H1 (cell line): ENCODE results near the gene HES4. TPM values are rescaled to one million over a fixed set of nuclear protein-coding genes. Genes with fewer than 3 reads are reported as not detected.

Experiments used
- CTCF ChIA-PET: fragments of 300-600 bp; sonication (Branson Sonifier 250); formaldehyde crosslinking; loops from one replicate; lab custom pipeline; 2021; ENCODE audit not compliant: partially characterized antibody; lab: Charles Lee
- POLR2A ChIA-PET: fragments of 300-600 bp; sonication (Branson Sonifier 250); formaldehyde crosslinking; loops from one replicate; lab custom pipeline; 2021; ENCODE audit warnings: inconsistent platforms; ENCODE audit not compliant: partially characterized antibody; lab: Charles Lee
- DNase-seq, 2 experiments: peaks; one replicate each; pipeline versions ENCODE4 v3.0.0 to v3.0.0-alpha.2; 2010 to 2022; ENCODE audit warnings: low spot score in 2 of 2, low read depth in 1 of 2, mixed read lengths in 1 of 2
- FAIRE-seq: peaks from 2 replicates; lab custom pipeline; 2011; peaks lifted over from hg19 to GRCh38; lab: Jason Lieb, UNC
- H2AFZ ChIP-seq: 2 replicates; pipeline ENCODE4 v1.8.1; 2012; ENCODE audit warnings: low read length, inconsistent platforms
- H2AK5ac ChIP-seq: 2 replicates; pipeline ENCODE4 v1.6.1; 2013; ENCODE audit warnings: low read depth, low read length
- H2BK120ac ChIP-seq: replicated peaks from 2 replicates; pipeline ENCODE3; 2013; ENCODE audit warnings: low read depth, low read length, inconsistent platforms
- H2BK12ac ChIP-seq: 2 replicates; pipeline ENCODE4 v1.6.1; 2013; ENCODE audit warnings: low read depth, low read length
- H2BK15ac ChIP-seq: 2 replicates; pipeline ENCODE4 v1.6.1; 2013; ENCODE audit warnings: low read length
- H2BK20ac ChIP-seq: 2 replicates; pipeline ENCODE4 v1.6.1; 2013; ENCODE audit warnings: low read length
- H2BK5ac ChIP-seq: 2 replicates; pipeline ENCODE4 v1.6.1; 2013; ENCODE audit warnings: low read depth, low read length
- H3K14ac ChIP-seq: 2 replicates; pipeline ENCODE4 v1.6.1; 2013; ENCODE audit warnings: inconsistent platforms; ENCODE audit not compliant: insufficient read length
- H3K18ac ChIP-seq: 2 replicates; pipeline ENCODE4 v1.6.1; 2013; ENCODE audit warnings: low read length; ENCODE audit errors: extremely low read depth
- H3K23ac ChIP-seq: 2 replicates; pipeline ENCODE4 v1.6.1; 2013; ENCODE audit warnings: inconsistent platforms; ENCODE audit not compliant: insufficient read length
- H3K23me2 ChIP-seq: 2 replicates; pipeline ENCODE4 v1.6.1; 2013; ENCODE audit warnings: low read depth, low read length
- H3K27ac ChIP-seq: 2 replicates; pipeline ENCODE4 v1.6.1; 2011; ENCODE audit warnings: low read depth, low read length, inconsistent platforms
- H3K27me3 ChIP-seq, 4 experiments: replicated peaks in 1 of 4; 1 replicate in 1 of 4; 2 replicates in 3 of 4; pipeline versions ENCODE4 v1.6.1 to v1.8.1; 2011 to 2013; ENCODE audit warnings: low read length in 3 of 4, mild to moderate bottlenecking in 3 of 4, inconsistent platforms in 2 of 4, mixed read lengths in 2 of 4, moderate library complexity in 1 of 4; ENCODE audit not compliant: control insufficient read depth in 3 of 4, insufficient read depth in 3 of 4; ENCODE audit errors: extremely low read depth in 1 of 4
- H3K36me3 ChIP-seq, 4 experiments: 2 replicates each; pipeline versions ENCODE4 v1.6.1 to v1.8.1; 2011 to 2013; ENCODE audit warnings: mild to moderate bottlenecking in 4 of 4, low read length in 3 of 4, moderate library complexity in 2 of 4, control low read depth in 1 of 4, inconsistent platforms in 1 of 4; ENCODE audit not compliant: insufficient read depth in 4 of 4, control insufficient read depth in 2 of 4
- H3K4ac ChIP-seq: replicated peaks from 2 replicates; pipeline ENCODE3; 2013; ENCODE audit warnings: low read length, low read depth, mixed read lengths, inconsistent platforms; ENCODE audit not compliant: insufficient read length
- H3K4me1 ChIP-seq, 4 experiments: replicated peaks in 1 of 4; 1 replicate in 1 of 4; 2 replicates in 3 of 4; pipeline versions ENCODE4 v1.6.1 to v1.8.1; 2011 to 2013; ENCODE audit warnings: low read length in 3 of 4, inconsistent platforms in 2 of 4, mixed read lengths in 1 of 4; ENCODE audit not compliant: insufficient read depth in 4 of 4, control insufficient read depth in 3 of 4
- H3K4me2 ChIP-seq, 2 experiments: 2 replicates each; pipeline versions ENCODE4 v1.6.1 to v1.8.1; 2011 to 2013; ENCODE audit warnings: low read depth in 2 of 2, low read length in 2 of 2, control low read depth in 1 of 2, inconsistent platforms in 1 of 2, mild to moderate bottlenecking in 1 of 2; ENCODE audit not compliant: insufficient read depth in 1 of 2
- H3K4me3 ChIP-seq, 4 experiments: fragments of 200-600, 300-600 bp in 1 of 4; sonication (generic), shearing (Covaris generic), sonication (Bioruptor Twin) in 1 of 4; 2 replicates each; pipeline versions ENCODE4 v1.5.1 to v1.8.1; 2011 to 2016; ENCODE audit warnings: low read length in 4 of 4, low read depth in 3 of 4, control low read depth in 2 of 4, inconsistent platforms in 2 of 4, mild to moderate bottlenecking in 2 of 4, mixed read lengths in 1 of 4, moderate library complexity in 1 of 4; ENCODE audit not compliant: insufficient read depth in 2 of 4; ENCODE audit errors: extremely low read depth in 1 of 4
- H3K56ac ChIP-seq: replicated peaks from 2 replicates; pipeline ENCODE3; 2013; ENCODE audit warnings: low read depth, mild to moderate bottlenecking, mixed read lengths, low read length, inconsistent platforms; ENCODE audit not compliant: insufficient read length
- H3K79me1 ChIP-seq: 2 replicates; pipeline ENCODE4 v1.6.1; 2013; ENCODE audit warnings: low read depth, low read length, control low read depth
- H3K79me2 ChIP-seq, 2 experiments: 2 replicates each; pipeline versions ENCODE4 v1.6.1 to v1.8.1; 2012 to 2013; ENCODE audit warnings: low read length in 2 of 2, mild to moderate bottlenecking in 2 of 2, inconsistent platforms in 1 of 2; ENCODE audit not compliant: insufficient read depth in 2 of 2, control insufficient read depth in 1 of 2
- H3K9ac ChIP-seq, 4 experiments: replicated peaks in 1 of 4; 1 replicate in 1 of 4; 2 replicates in 3 of 4; pipeline versions ENCODE4 v1.6.1 to v1.8.1; 2011 to 2013; ENCODE audit warnings: low read depth in 3 of 4, low read length in 3 of 4, control low read depth in 2 of 4, mild to moderate bottlenecking in 2 of 4, moderate library complexity in 2 of 4, inconsistent platforms in 1 of 4; ENCODE audit errors: extremely low read depth in 1 of 4
- H3K9me3 ChIP-seq, 2 experiments: 2 replicates each; pipeline versions ENCODE4 v1.6.1 to v1.8.1; 2012 to 2013; ENCODE audit warnings: mild to moderate bottlenecking in 2 of 2, moderate library complexity in 2 of 2, control low read depth in 1 of 2, inconsistent platforms in 1 of 2, low read depth in 1 of 2, low read length in 1 of 2, mixed read lengths in 1 of 2; ENCODE audit not compliant: insufficient read depth in 2 of 2
- H4K20me1 ChIP-seq, 2 experiments: replicated peaks in 1 of 2; 2 replicates each; pipeline versions ENCODE3 to v1.8.1; 2011 to 2013; ENCODE audit warnings: inconsistent platforms in 2 of 2, low read length in 2 of 2, mild to moderate bottlenecking in 1 of 2; ENCODE audit not compliant: insufficient read depth in 2 of 2, control insufficient read depth in 1 of 2
- H4K5ac ChIP-seq: 2 replicates; pipeline ENCODE4 v1.6.1; 2013; ENCODE audit warnings: low read length, low read depth, mixed read lengths, inconsistent platforms; ENCODE audit not compliant: insufficient read length
- H4K8ac ChIP-seq: 2 replicates; pipeline ENCODE4 v1.8.0; 2013; ENCODE audit warnings: mild to moderate bottlenecking, moderate library complexity, low read length, inconsistent platforms; ENCODE audit not compliant: insufficient read depth; ENCODE audit errors: extremely low read depth
- H4K91ac ChIP-seq: replicated peaks from 2 replicates; pipeline ENCODE3; 2013; ENCODE audit warnings: low read length, mixed read lengths, inconsistent platforms; ENCODE audit not compliant: insufficient read length
- BCL11A ChIP-seq, 2 experiments: IDR thresholded peaks; one replicate each; pipeline ENCODE4 v1.6.1; 2011; ENCODE audit warnings: low read depth in 2 of 2, low read length in 2 of 2, mild to moderate bottlenecking in 2 of 2
- CTBP2 ChIP-seq: IDR thresholded peaks from 2 replicates; pipeline ENCODE4 v1.7.0; 2011; ENCODE audit warnings: borderline replicate concordance, mild to moderate bottlenecking, moderate library complexity, mixed read lengths, low read length; ENCODE audit not compliant: insufficient read depth, insufficient read length
- FOSL1 ChIP-seq: IDR thresholded peaks from 2 replicates; pipeline ENCODE4 v1.6.1; 2011; ENCODE audit warnings: mild to moderate bottlenecking, low read depth, low read length, moderate library complexity; ENCODE audit not compliant: insufficient read depth
- GTF2F1 ChIP-seq: IDR thresholded peaks from 2 replicates; pipeline ENCODE4 v1.6.1; 2012; ENCODE audit warnings: low read depth, low read length, improper control_type of control experiment, borderline replicate concordance
- HDAC2 ChIP-seq, 2 experiments: fragments of 300-600 bp in 1 of 2; sonication (generic) in 1 of 2; IDR thresholded peaks; 2 replicates each; pipeline ENCODE4 v1.6.1; 2011 to 2012; ENCODE audit warnings: low read depth in 2 of 2, low read length in 2 of 2, mild to moderate bottlenecking in 2 of 2, moderate library complexity in 2 of 2, borderline replicate concordance in 1 of 2, inconsistent platforms in 1 of 2
- KDM5A ChIP-seq: fragments of 200-600 bp; IDR thresholded peaks from 2 replicates; pipeline ENCODE4 v1.7.1; 2012; ENCODE audit warnings: mild to moderate bottlenecking, low read length, inconsistent platforms, mixed read lengths
- NRF1 ChIP-seq: IDR thresholded peaks from 2 replicates; pipeline ENCODE4 v1.6.1; 2011; ENCODE audit warnings: mild to moderate bottlenecking, low read depth, low read length, improper control_type of control experiment
- SRF ChIP-seq: IDR thresholded peaks from 2 replicates; pipeline ENCODE4 v1.6.1; 2011; ENCODE audit warnings: mild to moderate bottlenecking, low read depth, low read length, moderate library complexity
- WGBS, 2 experiments: shearing (Covaris generic) in 1 of 2; methylation state at CpG; one replicate each; pipeline versions ENCODE4 v1.1.6 to v1.1.7; 2013 to 2015; ENCODE audit warnings: low lambda C conversion rate in 2 of 2, mixed read lengths in 2 of 2, inconsistent platforms in 1 of 2, low coverage in 1 of 2, missing lambda C conversion rate in 1 of 2; ENCODE audit not compliant: insufficient replicate concordance in 2 of 2, insufficient coverage in 1 of 2, insufficient read length in 1 of 2; ENCODE audit errors: extremely low coverage in 1 of 2, missing lambda C conversion rate in 1 of 2; 5-methylcytosine and 5-hydroxymethylcytosine counted together
- polyA plus RNA-seq, 7 experiments: library from polyadenylated mRNA; depleted of rRNA in 3 of 7; stranded (reverse) in 5 of 7; unstranded in 2 of 7; fragments of >200 nt in 5 of 7; fragments of 200-250 nt in 2 of 7; gene quantifications; 1 replicate in 5 of 7; 2 replicates in 1 of 7; 4 replicates in 1 of 7; pipeline versions ENCODE4 v1.2.1 to v1.2.3, GENCODE V29; 2011 to 2013; ENCODE audit warnings: missing spikeins in 2 of 7, mixed read lengths in 2 of 7
- total RNA-seq: library from RNA; stranded (reverse); fragmentation: NEBNext Ultra II Directional; extraction: Animal tissue kit (Norgen Biotek cat#: 25700); gene quantifications from 2 replicates; pipeline ENCODE4 v1.2.1, GENCODE V29; 2021
- TF ChIP-seq, protein P1 (sequence below): IDR thresholded peaks from 2 replicates; pipeline ENCODE4 v1.6.1; 2012; ENCODE audit warnings: low read length, inconsistent platforms

The HES4 gene
- total and polyA plus RNA-seq, 2 of the 8 experiments (the other 6 are each of a cell fraction or from before 2014, with no cell fraction given), result 2.8 to 3.5 TPM

DNA sequence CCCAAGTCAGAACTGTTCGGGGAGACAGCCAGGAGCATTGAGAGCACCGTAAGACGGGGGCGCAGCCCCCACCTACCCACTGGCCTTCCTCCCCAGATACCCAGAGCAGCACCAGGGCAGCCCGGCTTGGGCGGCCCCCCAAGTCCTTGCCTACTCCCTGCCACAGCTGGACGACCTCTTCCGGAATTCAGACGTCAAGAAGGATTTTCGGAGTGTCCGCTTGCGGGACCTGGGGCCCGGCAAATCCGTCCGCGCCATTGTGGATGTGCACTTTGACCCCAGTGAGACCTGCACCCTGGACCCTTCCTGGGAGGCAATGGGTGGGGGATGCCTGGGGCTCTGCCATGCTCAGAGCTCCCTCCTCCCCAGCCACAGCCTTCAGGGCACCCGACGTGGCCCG is 47.5 kb upstream of the HES4 start:
- no peak overlapping the region for H4K91ac ChIP-seq
- no peak for TF ChIP-seq BCL11A (IDR thresholded peaks at IDR 0.05; ENCODE audit: low read depth in 2 of 2, low read length in 2 of 2)
- TF ChIP-seq HDAC2 (IDR thresholded peaks at IDR 0.05; ENCODE audit: borderline replicate concordance in 1 of 2, low read depth in 2 of 2, low read length in 2 of 2), result no peak
- TF ChIP-seq CTBP2, result no peak
- no peak for TF ChIP-seq GTF2F1
- TF ChIP-seq NRF1, result no peak
- TF ChIP-seq SRF, result no peak
- TF ChIP-seq, protein P1, sequence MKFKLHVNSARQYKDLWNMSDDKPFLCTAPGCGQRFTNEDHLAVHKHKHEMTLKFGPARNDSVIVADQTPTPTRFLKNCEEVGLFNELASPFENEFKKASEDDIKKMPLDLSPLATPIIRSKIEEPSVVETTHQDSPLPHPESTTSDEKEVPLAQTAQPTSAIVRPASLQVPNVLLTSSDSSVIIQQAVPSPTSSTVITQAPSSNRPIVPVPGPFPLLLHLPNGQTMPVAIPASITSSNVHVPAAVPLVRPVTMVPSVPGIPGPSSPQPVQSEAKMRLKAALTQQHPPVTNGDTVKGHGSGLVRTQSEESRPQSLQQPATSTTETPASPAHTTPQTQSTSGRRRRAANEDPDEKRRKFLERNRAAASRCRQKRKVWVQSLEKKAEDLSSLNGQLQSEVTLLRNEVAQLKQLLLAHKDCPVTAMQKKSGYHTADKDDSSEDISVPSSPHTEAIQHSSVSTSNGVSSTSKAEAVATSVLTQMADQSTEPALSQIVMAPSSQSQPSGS, result no peak
- TF ChIP-seq KDM5A, result no peak
- no peak for TF ChIP-seq FOSL1
- peaks cover 10 to 20% of the 10 kb centered on the region in 2 experiments for H4K20me1 ChIP-seq
- no peak overlapping the region for H2BK20ac ChIP-seq
- no peak overlapping the region for H2BK15ac ChIP-seq
- FAIRE-seq, result no peak
- H2BK5ac ChIP-seq, result no peak overlapping the region
- H3K79me1 ChIP-seq, result peaks cover 6% of the 10 kb centered on the region
- H3K56ac ChIP-seq, result no peak overlapping the region
- peaks cover 6 to 82% (median 34%) of the 10 kb centered on the region in 4 experiments for H3K36me3 ChIP-seq
- H2BK12ac ChIP-seq, result no peak overlapping the region
- ChIA-PET CTCF (interaction anchor here (0.6 to 2.4 kb wide), 3 partner anchors 10 to 218 kb away, joined by 3 to 6 read pairs (median 4); no protein-coding TSS in a partner anchor), POLR2A (no interaction called here)
- H3K23me2 ChIP-seq, result no peaks in the 10 kb centered on the region
- H3K23ac ChIP-seq, result no peak overlapping the region
- H3K27me3 ChIP-seq, result no peaks in the 10 kb centered on the region
- H3K4me3 ChIP-seq, result no peak overlapping the region
- H3K4me1 ChIP-seq, result no peaks in the 10 kb centered on the region
- H3K9ac ChIP-seq, result no peak overlapping the region
- DNase-seq, result no peak
- H4K5ac ChIP-seq, result no peak overlapping the region
- no peak overlapping the region for H3K4ac ChIP-seq
- H2BK120ac ChIP-seq, result no peak overlapping the region
- no peaks in the 10 kb centered on the region for H3K79me2 ChIP-seq
- no peak overlapping the region; the same call in 1 of the 2 replicates for H4K8ac ChIP-seq
- H3K9me3 ChIP-seq, result no peaks in the 10 kb centered on the region
- H2AFZ ChIP-seq, result no peak overlapping the region
- no peak overlapping the region for H3K18ac ChIP-seq
- no peak overlapping the region for H3K4me2 ChIP-seq
- no peak overlapping the region for H3K14ac ChIP-seq
- 94% methylated on average over 13 of the region's 19 CpGs; no CpG with 5 or more reads in 1 of the 2 experiments for WGBS, 2 experiments
- H2AK5ac ChIP-seq, result no peak overlapping the region
- H3K27ac ChIP-seq, result no peak overlapping the region
